ENCODE results near the gene TNP2. TPM values are rescaled to one million over a fixed set of nuclear protein-coding genes. Genes with fewer than 3 reads are reported as not detected.

The TNP2 gene
- total and polyA plus RNA-seq, 2 experiments from 2014 or later: not detected

DNA sequence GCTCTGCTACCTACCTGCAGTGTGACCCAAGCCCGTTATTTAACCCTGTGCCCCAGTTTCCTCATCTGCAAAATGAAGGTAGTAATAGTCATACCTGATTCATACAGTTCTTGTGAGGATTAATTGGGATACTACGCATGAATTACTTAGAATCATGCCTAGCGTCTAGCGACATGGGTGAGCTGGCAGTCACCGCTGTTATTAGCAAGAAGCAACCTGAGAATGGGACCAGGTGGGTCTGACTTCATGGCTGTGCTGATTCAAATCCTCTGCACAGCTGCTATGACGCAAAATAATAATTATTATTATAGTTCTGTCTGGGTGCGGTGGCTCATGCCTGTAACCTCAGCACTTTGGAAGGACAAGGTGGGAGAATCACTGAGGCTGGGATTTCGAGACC, 21.0 kb downstream of the TNP2 start:
- no peak overlapping the region for H3K4me3 Mint-ChIP-seq
- Histone ChIP-seq H3K79me2 (replicated peaks; ENCODE audit: insufficient read depth) (peaks cover 5% of the 10 kb centered on the region), H3K27me3 (ENCODE audit: insufficient read depth) (no peaks in the 10 kb centered on the region), H3K4me3 (no peak overlapping the region), H3F3A (replicated peaks; ENCODE audit: low read depth) (peaks cover 37% of the 10 kb centered on the region), H3K4me2 (no peak overlapping the region), H3K27ac (ENCODE audit: low read depth) (no peak overlapping the region), H2AFZ (no peak overlapping the region), H4K20me1 (replicated peaks; ENCODE audit: insufficient read depth) (peaks cover 5% of the 10 kb centered on the region; the same call in 1 of the 2 replicates), H3K36me3 (ENCODE audit: insufficient read depth) (peaks cover 7% of the 10 kb centered on the region; the same call in 1 of the 2 replicates), H3K9me2 (ENCODE audit: insufficient read depth) (no peaks in the 10 kb centered on the region), H3K4me1 (ENCODE audit: insufficient read depth) (peaks cover 15% of the 10 kb centered on the region)
- H3K4me1 Mint-ChIP-seq: peaks cover 17% of the 10 kb centered on the region
- DNase-seq (ENCODE audit: low spot score) (no peak), ATAC-seq (no peak)
- peaks cover 17% of the 10 kb centered on the region for H3K27me3 Mint-ChIP-seq (ENCODE audit: insufficient read depth, low read depth, poor library complexity)
- no peak for TF ChIP-seq ETS1 (IDR thresholded peaks at IDR 0.05)
- TF ChIP-seq JUNB (IDR thresholded peaks at IDR 0.05; ENCODE audit: unreplicated experiment): no peak
- no peak for TF ChIP-seq ZNF462 (CRISPR knock-in tag; IDR thresholded peaks at IDR 0.05)
- no peak for TF ChIP-seq ZNF331 (CRISPR knock-in tag; IDR thresholded peaks at IDR 0.05; ENCODE audit: low read depth)
- H3K36me3 Mint-ChIP-seq (ENCODE audit: low read depth): peaks cover 12% of the 10 kb centered on the region
- no peak overlapping the region for H3K27ac Mint-ChIP-seq
- no peaks in the 10 kb centered on the region for H3K9me3 Mint-ChIP-seq

DNA sequence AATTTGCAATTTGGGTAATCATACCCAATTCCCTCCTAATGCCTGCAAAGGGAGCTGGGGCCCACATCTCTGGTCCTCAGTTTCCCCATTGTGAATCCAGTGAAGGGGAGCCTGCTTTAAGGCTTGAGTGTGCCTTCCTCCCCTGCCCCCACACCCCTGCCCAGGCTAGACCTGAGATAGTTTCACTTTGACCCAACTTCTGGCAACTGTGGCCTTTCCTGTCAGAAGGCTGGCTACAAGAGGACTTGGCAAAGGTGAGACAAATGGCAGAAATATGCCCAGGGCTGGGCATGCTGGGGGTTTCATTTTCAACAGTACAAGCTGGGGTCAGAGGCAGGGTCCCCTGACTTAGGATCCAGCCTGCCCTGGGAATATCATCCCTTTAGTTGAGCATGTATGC, 23.1 kb downstream of the TNP2 start:
- no peak overlapping the region for H3K27ac ChIP-seq (ENCODE audit: low read depth)
- Mint-ChIP-seq H3K4me3 (no peak overlapping the region), H3K9me3 (no peaks in the 10 kb centered on the region), H3K4me1 (peaks cover 6% of the 10 kb centered on the region), H3K36me3 (ENCODE audit: low read depth) (no peaks in the 10 kb centered on the region; the same call in 2 of the 3 replicates), H3K27ac (no peak overlapping the region), H3K27me3 (ENCODE audit: insufficient read depth, low read depth, poor library complexity) (peaks cover 10% of the 10 kb centered on the region)
- no peaks in the 10 kb centered on the region for H4K20me1 ChIP-seq (replicated peaks; ENCODE audit: insufficient read depth)
- peaks cover 16% of the 10 kb centered on the region for H3F3A ChIP-seq (replicated peaks; ENCODE audit: low read depth)
- H3K4me3 ChIP-seq: no peak overlapping the region
- H3K79me2 ChIP-seq (replicated peaks; ENCODE audit: insufficient read depth): no peaks in the 10 kb centered on the region
- no peaks in the 10 kb centered on the region for H3K27me3 ChIP-seq (ENCODE audit: insufficient read depth)
- DNase-seq (ENCODE audit: low spot score) (no peak), ATAC-seq (no peak)
- H3K9me2 ChIP-seq (ENCODE audit: insufficient read depth): no peaks in the 10 kb centered on the region
- peaks cover 6% of the 10 kb centered on the region for H3K4me1 ChIP-seq (ENCODE audit: insufficient read depth)
- TF ChIP-seq, protein P1, sequence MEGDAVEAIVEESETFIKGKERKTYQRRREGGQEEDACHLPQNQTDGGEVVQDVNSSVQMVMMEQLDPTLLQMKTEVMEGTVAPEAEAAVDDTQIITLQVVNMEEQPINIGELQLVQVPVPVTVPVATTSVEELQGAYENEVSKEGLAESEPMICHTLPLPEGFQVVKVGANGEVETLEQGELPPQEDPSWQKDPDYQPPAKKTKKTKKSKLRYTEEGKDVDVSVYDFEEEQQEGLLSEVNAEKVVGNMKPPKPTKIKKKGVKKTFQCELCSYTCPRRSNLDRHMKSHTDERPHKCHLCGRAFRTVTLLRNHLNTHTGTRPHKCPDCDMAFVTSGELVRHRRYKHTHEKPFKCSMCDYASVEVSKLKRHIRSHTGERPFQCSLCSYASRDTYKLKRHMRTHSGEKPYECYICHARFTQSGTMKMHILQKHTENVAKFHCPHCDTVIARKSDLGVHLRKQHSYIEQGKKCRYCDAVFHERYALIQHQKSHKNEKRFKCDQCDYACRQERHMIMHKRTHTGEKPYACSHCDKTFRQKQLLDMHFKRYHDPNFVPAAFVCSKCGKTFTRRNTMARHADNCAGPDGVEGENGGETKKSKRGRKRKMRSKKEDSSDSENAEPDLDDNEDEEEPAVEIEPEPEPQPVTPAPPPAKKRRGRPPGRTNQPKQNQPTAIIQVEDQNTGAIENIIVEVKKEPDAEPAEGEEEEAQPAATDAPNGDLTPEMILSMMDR (conservative IDR thresholded peaks at IDR 0.05; ENCODE audit: low read depth in 2 of 2): no peak
- TF ChIP-seq ZNF114 (CRISPR knock-in tag; IDR thresholded peaks at IDR 0.05): no peak
- TF ChIP-seq ETS1 (IDR thresholded peaks at IDR 0.05): no peak
- TF ChIP-seq, protein P2, sequence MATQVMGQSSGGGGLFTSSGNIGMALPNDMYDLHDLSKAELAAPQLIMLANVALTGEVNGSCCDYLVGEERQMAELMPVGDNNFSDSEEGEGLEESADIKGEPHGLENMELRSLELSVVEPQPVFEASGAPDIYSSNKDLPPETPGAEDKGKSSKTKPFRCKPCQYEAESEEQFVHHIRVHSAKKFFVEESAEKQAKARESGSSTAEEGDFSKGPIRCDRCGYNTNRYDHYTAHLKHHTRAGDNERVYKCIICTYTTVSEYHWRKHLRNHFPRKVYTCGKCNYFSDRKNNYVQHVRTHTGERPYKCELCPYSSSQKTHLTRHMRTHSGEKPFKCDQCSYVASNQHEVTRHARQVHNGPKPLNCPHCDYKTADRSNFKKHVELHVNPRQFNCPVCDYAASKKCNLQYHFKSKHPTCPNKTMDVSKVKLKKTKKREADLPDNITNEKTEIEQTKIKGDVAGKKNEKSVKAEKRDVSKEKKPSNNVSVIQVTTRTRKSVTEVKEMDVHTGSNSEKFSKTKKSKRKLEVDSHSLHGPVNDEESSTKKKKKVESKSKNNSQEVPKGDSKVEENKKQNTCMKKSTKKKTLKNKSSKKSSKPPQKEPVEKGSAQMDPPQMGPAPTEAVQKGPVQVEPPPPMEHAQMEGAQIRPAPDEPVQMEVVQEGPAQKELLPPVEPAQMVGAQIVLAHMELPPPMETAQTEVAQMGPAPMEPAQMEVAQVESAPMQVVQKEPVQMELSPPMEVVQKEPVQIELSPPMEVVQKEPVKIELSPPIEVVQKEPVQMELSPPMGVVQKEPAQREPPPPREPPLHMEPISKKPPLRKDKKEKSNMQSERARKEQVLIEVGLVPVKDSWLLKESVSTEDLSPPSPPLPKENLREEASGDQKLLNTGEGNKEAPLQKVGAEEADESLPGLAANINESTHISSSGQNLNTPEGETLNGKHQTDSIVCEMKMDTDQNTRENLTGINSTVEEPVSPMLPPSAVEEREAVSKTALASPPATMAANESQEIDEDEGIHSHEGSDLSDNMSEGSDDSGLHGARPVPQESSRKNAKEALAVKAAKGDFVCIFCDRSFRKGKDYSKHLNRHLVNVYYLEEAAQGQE (IDR thresholded peaks at IDR 0.05; ENCODE audit: unreplicated experiment): no peak
- H3K36me3 ChIP-seq (ENCODE audit: insufficient read depth): no peaks in the 10 kb centered on the region
- H3K4me2 ChIP-seq: no peak overlapping the region
- no peak overlapping the region for H2AFZ ChIP-seq
